Gastrocnemius medialis (tissue), 4 donors: ENCODE measurements around the gene ZMAT3.

Experiments used
- POLR2A ChIP-seq, 2 donors: fragments of 450-650 bp; IDR thresholded peaks; one replicate each; pipeline ENCODE4 v1.6.1; 2017; ENCODE audit warnings: antibody characterized with exemption in 2 of 2, mild to moderate bottlenecking in 2 of 2, moderate library complexity in 2 of 2
- TF ChIP-seq, protein P1 (sequence below), 5 experiments: fragments of 450-650 bp in 3 of 5; fragments of 200-600 bp in 2 of 5; sonication (generic) in 2 of 5; IDR thresholded peaks in 4 of 5; conservative IDR thresholded peaks in 1 of 5; 1 replicate in 4 of 5; 2 replicates in 1 of 5; pipeline ENCODE4 v1.5.1; 2016 to 2019; ENCODE audit warnings: antibody characterized with exemption in 5 of 5, mild to moderate bottlenecking in 3 of 5, moderate library complexity in 3 of 5

DNA sequence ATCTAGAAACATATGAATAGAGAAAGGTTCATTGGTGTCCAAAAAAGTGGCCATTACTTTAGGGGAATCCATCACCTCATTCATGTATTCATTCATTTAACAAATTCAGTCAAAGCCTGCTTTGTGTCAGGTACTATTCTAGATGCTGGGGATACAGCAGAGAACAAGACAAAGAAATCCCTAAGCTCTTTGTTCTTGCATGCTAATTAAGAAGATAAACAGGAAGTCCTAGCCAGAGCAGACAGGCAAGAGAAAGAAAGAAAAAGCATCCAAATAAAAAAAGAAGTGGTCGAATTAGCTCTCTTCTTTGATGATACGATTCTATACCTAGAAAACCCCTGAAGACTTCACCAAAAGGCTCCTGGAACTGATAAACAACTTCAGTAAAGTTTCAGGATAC lies 12.4 kb upstream of the ZMAT3 start:
- TF ChIP-seq, protein P1, sequence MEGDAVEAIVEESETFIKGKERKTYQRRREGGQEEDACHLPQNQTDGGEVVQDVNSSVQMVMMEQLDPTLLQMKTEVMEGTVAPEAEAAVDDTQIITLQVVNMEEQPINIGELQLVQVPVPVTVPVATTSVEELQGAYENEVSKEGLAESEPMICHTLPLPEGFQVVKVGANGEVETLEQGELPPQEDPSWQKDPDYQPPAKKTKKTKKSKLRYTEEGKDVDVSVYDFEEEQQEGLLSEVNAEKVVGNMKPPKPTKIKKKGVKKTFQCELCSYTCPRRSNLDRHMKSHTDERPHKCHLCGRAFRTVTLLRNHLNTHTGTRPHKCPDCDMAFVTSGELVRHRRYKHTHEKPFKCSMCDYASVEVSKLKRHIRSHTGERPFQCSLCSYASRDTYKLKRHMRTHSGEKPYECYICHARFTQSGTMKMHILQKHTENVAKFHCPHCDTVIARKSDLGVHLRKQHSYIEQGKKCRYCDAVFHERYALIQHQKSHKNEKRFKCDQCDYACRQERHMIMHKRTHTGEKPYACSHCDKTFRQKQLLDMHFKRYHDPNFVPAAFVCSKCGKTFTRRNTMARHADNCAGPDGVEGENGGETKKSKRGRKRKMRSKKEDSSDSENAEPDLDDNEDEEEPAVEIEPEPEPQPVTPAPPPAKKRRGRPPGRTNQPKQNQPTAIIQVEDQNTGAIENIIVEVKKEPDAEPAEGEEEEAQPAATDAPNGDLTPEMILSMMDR (IDR thresholded peaks at IDR 0.05 in 4 of 5, conservative IDR thresholded peaks at IDR 0.05 in 1 of 5): no peak
- TF ChIP-seq POLR2A (IDR thresholded peaks at IDR 0.05): no peak
